ENCODE measurements around the gene MPRIP. TPM values are rescaled to one million over a fixed set of nuclear protein-coding genes. Genes with fewer than 3 reads are reported as not detected.

The MPRIP gene
- total RNA-seq, 1 experiment from 2014 or later = 443 TPM

DNA sequence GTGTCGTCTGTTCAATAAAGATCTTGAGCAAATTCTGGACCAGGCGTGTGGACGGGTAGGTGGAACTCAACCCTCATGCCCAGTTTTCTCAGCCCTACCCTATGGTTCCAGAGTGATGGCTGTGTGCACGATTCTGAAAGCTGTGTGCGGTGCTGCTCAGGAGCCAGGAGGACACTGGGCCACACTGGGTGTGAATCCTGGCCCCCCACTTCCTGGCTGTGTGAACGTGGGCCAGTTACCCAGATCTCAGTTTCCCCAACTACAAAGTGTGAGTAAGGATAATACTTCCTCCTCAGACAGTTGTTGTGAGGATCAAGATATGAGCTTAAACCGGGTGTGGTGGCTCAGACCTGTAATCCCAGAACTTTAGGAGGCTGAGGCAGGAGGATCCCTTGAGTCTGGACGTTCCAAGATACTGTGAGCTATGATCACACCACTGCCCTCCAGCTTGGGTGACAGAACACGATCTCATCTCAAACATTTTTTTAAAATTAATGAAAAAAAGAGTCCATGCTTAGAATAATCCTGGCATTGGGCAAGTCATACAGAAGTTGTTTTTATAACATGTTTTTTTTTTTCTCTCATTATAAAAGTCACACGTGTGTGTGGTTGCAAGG lies 14.7 kb upstream of the MPRIP start:
- peak overlapping the region; percentile 57 for H3K4me2 ChIP-seq
- H3F3A ChIP-seq (ENCODE audit: insufficient read depth, low read depth) = peaks cover 38% of the 10 kb centered on the region
- no peaks in the 10 kb centered on the region for H4K20me1 ChIP-seq (ENCODE audit: insufficient read depth)
- no peaks in the 10 kb centered on the region for H3K27me3 ChIP-seq (ENCODE audit: insufficient read depth, low read depth)
- no peak overlapping the region for H2AFZ ChIP-seq
- peak overlapping the region; percentile 88 for H3K27ac ChIP-seq
- no peaks in the 10 kb centered on the region for H3K9me2 ChIP-seq (ENCODE audit: insufficient read depth)
- CTCF ChIA-PET = interaction anchor here (0.5 to 1.6 kb wide), 7 partner anchors 9 to 81 kb away, joined by 3 to 8 read pairs (median 4); no protein-coding TSS in a partner anchor
- peaks cover 75% of the 10 kb centered on the region for H3K4me1 ChIP-seq (replicated peaks; ENCODE audit: insufficient read depth)
- peaks cover 14% of the 10 kb centered on the region for H3K79me2 ChIP-seq (ENCODE audit: low read depth)
- BruUV-seq (replicated peaks) = TSS peak; percentile 69
- H3K36me3 ChIP-seq (ENCODE audit: low read depth) = no peaks in the 10 kb centered on the region
- no peak for TF ChIP-seq EZH2 (IDR thresholded peaks at IDR 0.05; ENCODE audit: low read depth)
- TF ChIP-seq, protein P1, sequence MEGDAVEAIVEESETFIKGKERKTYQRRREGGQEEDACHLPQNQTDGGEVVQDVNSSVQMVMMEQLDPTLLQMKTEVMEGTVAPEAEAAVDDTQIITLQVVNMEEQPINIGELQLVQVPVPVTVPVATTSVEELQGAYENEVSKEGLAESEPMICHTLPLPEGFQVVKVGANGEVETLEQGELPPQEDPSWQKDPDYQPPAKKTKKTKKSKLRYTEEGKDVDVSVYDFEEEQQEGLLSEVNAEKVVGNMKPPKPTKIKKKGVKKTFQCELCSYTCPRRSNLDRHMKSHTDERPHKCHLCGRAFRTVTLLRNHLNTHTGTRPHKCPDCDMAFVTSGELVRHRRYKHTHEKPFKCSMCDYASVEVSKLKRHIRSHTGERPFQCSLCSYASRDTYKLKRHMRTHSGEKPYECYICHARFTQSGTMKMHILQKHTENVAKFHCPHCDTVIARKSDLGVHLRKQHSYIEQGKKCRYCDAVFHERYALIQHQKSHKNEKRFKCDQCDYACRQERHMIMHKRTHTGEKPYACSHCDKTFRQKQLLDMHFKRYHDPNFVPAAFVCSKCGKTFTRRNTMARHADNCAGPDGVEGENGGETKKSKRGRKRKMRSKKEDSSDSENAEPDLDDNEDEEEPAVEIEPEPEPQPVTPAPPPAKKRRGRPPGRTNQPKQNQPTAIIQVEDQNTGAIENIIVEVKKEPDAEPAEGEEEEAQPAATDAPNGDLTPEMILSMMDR (conservative IDR thresholded peaks at IDR 0.05) = no peak; the same call in 1 of the 2 replicates
- H3K9me3 ChIP-seq (ENCODE audit: insufficient read depth, low read depth) = no peaks in the 10 kb centered on the region
- POLR2A ChIA-PET (ENCODE audit: unreplicated experiment) = interaction anchor here (0.5 to 1.6 kb wide), 13 partner anchors 8 to 564 kb away, joined by 3 to 17 read pairs (median 4); partner anchors contain the start of gene MPRIP
- DNase-seq = no peak
- no peak overlapping the region for H3K4me3 ChIP-seq
- intact Hi-C loops (cut with micrococcal nuclease; ENCODE audit: unreplicated experiment) = loop anchor here (1.0 kb wide), 3 partner anchors 7 to 18 kb away; no protein-coding TSS in a partner anchor

DNA sequence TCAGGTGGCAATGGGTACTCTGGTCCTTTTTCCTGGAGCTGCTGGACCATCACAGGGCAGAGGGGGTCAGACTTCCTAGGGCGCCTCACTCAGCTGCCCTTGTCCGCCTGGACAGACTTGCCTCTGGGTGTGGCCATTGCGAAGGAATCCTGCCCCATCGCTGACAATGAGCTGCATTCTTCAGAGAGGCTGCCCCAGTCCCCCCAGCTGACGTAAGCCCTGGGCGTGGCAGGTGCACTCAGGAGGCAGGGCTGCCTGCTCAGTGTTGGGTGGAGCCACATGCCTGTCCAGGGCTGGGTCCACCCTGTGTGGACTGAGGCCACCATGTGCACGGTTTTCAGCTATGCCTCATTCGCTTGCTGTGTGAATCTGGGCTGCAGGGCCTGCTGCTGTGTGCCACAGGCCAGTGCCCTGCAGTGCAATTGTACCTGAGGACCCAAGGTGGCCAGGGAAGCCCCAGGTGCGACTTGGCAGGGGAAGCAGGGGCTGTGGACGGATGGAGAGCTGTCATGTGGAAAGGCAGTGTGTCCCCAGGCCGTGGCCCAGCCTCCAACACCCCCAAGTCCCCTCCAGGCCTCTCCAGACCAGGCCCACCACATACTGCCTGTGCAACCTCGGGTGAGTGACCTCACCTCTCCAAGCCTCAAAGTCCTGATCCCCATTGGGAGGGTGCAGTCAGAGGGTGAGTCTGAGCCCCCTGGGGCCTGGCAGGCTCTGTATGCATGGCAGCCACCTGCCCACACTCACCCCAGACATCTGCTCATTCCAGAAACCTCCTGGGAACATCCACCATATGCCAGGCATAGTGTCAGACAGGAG lies 14.0 kb upstream of the MPRIP start:
- no peaks in the 10 kb centered on the region for H3K36me3 ChIP-seq (ENCODE audit: low read depth)
- CTCF ChIA-PET = interaction anchor here (0.5 to 1.6 kb wide), 8 partner anchors 8 to 80 kb away, joined by 3 to 8 read pairs (median 4); no protein-coding TSS in a partner anchor
- no peaks in the 10 kb centered on the region for H3K9me2 ChIP-seq (ENCODE audit: insufficient read depth)
- peak overlapping the region; percentile 88 for H3K27ac ChIP-seq
- no peaks in the 10 kb centered on the region for H3K9me3 ChIP-seq (ENCODE audit: insufficient read depth, low read depth)
- H3K4me3 ChIP-seq = peak overlapping the region; percentile 5; the same call in 1 of the 2 replicates
- H3K27me3 ChIP-seq (ENCODE audit: insufficient read depth, low read depth) = no peaks in the 10 kb centered on the region
- peaks cover 8% of the 10 kb centered on the region for H3K79me2 ChIP-seq (ENCODE audit: low read depth)
- peak; percentile 99 to 100 for DNase-seq
- TF ChIP-seq, protein P1 (conservative IDR thresholded peaks at IDR 0.05) = no peak; the same call in 1 of the 2 replicates
- no peak for TF ChIP-seq EZH2 (IDR thresholded peaks at IDR 0.05; ENCODE audit: low read depth)
- no peak overlapping the region for H2AFZ ChIP-seq
- H3K4me1 ChIP-seq (replicated peaks; ENCODE audit: insufficient read depth) = peaks cover 68% of the 10 kb centered on the region
- no TSS peak for BruUV-seq (replicated peaks)
- intact Hi-C loops (cut with micrococcal nuclease; ENCODE audit: unreplicated experiment) = loop anchor here (1.0 kb wide), 3 partner anchors 8 to 17 kb away; no protein-coding TSS in a partner anchor
- POLR2A ChIA-PET (ENCODE audit: unreplicated experiment) = interaction anchor here (0.5 to 1.6 kb wide), 19 partner anchors 7 to 564 kb away, joined by 3 to 17 read pairs (median 5); partner anchors contain the start of gene MPRIP
- H4K20me1 ChIP-seq (ENCODE audit: insufficient read depth) = no peaks in the 10 kb centered on the region
- H3F3A ChIP-seq (ENCODE audit: insufficient read depth, low read depth) = peaks cover 31% of the 10 kb centered on the region
- H3K4me2 ChIP-seq = peak overlapping the region; percentile 73

DNA sequence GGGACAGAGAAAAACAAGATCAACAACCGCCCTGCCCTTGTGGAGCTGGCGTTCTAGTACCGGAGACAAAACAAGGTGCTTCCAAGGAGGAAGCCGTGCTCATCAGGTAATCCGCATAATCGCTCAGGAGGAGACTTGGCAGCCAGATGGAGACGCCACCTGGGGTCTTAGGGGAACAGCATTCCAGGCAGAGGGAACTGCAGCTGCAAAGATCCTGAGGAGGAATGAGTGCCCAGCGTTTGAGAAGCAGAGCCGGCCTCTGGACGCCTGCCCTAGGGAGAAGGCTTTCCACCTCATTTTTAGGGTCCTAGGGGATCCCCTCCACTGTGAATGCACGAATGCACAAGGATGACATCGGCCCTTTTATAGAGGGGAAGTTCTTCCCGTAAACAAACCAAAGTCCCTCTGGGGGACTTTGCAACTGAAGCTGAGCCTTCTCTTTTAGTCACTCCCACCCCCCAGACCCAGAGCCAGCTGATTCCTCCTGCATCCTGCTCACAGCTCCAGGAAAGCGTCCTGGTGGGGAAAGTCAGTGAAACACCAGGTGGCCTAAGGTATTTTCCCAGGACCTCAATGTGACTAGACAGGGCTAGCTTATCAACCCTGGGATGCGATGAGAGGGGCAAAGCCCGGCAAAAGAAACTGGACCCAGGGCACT lies 13.2 kb upstream of the MPRIP start:
- peak overlapping the region; percentile 73 for H3K4me2 ChIP-seq
- TSS peak; percentile 78 for BruUV-seq (replicated peaks)
- H3K9me2 ChIP-seq (ENCODE audit: insufficient read depth) = no peaks in the 10 kb centered on the region
- no peaks in the 10 kb centered on the region for H4K20me1 ChIP-seq (ENCODE audit: insufficient read depth)
- H2AFZ ChIP-seq = no peak overlapping the region
- ChIA-PET CTCF (interaction anchor here (0.6 to 1.6 kb wide), 3 partner anchors 11 to 17 kb away, joined by 3 to 8 read pairs (median 6); no protein-coding TSS in a partner anchor), POLR2A (ENCODE audit: unreplicated experiment) (interaction anchor here (0.7 to 1.6 kb wide), 8 partner anchors 8 to 177 kb away, joined by 4 to 17 read pairs (median 5); partner anchors contain the start of gene MPRIP)
- H3K4me3 ChIP-seq = peak overlapping the region; percentile 5; the same call in 1 of the 2 replicates
- no peaks in the 10 kb centered on the region for H3K27me3 ChIP-seq (ENCODE audit: insufficient read depth, low read depth)
- intact Hi-C loops (cut with micrococcal nuclease; ENCODE audit: unreplicated experiment) = loop anchor here (1.0 kb wide), 3 partner anchors 9 to 16 kb away; no protein-coding TSS in a partner anchor
- peaks cover 32% of the 10 kb centered on the region for H3F3A ChIP-seq (ENCODE audit: insufficient read depth, low read depth)
- no peak for DNase-seq
- no peaks in the 10 kb centered on the region for H3K9me3 ChIP-seq (ENCODE audit: insufficient read depth, low read depth)
- peaks cover 65% of the 10 kb centered on the region for H3K4me1 ChIP-seq (replicated peaks; ENCODE audit: insufficient read depth)
- H3K27ac ChIP-seq = peak overlapping the region; percentile 88
- no peaks in the 10 kb centered on the region for H3K36me3 ChIP-seq (ENCODE audit: low read depth)
- TF ChIP-seq, protein P1 (conservative IDR thresholded peaks at IDR 0.05) = no peak
- no peak for TF ChIP-seq EZH2 (IDR thresholded peaks at IDR 0.05; ENCODE audit: low read depth)
- H3K79me2 ChIP-seq (ENCODE audit: low read depth) = peaks cover 8% of the 10 kb centered on the region

Data from PC-9 (cell line).